Measurements from ENCODE around the gene NAA16. TPM values are rescaled to one million over a fixed set of nuclear protein-coding genes. Genes with fewer than 3 reads are reported as not detected.
A peak's percentile ranks its signal among the peaks of the same experiment; 100 is the strongest.
"Not testable (repeated sequence)": the region's sequence is repeated elsewhere in the genome, so short reads cannot be mapped to it uniquely, and the experiment has no call there.

NAA16 gene
- total RNA-seq, 2 donors from 2014 or later = 47.8 to 50.6 TPM

DNA sequence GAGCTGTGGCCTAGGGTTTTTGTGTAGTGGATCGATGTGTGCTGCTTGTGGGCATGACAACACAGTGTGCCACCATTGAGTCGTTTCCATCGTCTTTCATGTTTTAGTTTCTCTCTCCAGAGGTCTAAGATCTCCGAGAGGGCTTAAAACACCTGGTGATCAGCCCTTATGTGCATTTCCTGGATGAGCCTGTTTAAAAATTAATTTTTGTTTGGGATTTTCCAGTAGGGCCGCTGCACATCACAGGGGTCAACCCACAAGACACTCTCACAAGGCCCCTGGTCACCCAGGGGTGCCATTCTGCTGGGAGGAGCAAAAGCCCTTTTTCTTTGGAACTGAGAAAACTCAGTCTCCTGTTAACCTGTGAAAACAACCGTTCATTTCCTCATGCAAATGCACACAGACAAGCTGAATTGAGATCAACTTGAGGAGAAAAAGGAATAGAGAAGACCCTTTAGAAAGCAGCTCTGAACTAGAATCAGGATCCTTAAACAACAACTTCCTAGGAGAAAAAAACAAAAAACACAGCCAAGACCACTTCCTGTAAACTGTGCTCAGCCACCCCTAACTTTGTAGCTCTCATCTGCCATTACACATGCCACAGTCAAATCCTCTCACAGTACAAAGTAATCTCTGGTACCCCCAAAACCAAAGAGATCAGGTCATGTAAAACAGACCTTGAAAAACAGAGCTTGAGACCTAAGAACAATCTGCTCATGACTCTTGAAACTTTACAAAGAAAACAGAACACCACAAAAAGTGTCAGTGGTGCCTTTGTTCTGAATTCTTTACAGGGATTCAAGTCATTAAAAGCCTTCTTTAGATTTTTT lies 39.4 kb upstream of the NAA16 start:
- Histone ChIP-seq H3K4me3 (no peak overlapping the region), H3K27ac (no peak overlapping the region), H3K4me1 (peaks cover 11% of the 10 kb centered on the region), H3K27me3 (no peaks in the 10 kb centered on the region), H3K9me3 (no peaks in the 10 kb centered on the region), H3K36me3 (replicated peaks in 1 of 2; ENCODE audit: insufficient read depth in 1 of 2, low read depth in 2 of 2) (no peaks in the 10 kb centered on the region)
- intact Hi-C loops (cut with DNase I) = no loop called here
- DNase-seq = no peak
- WGBS, 2 donors = 80 to 82% methylated on average over 6 of the region's 6 CpGs
- no peak for TF ChIP-seq POLR2A (IDR thresholded peaks at IDR 0.05)
- TF ChIP-seq, protein P1, sequence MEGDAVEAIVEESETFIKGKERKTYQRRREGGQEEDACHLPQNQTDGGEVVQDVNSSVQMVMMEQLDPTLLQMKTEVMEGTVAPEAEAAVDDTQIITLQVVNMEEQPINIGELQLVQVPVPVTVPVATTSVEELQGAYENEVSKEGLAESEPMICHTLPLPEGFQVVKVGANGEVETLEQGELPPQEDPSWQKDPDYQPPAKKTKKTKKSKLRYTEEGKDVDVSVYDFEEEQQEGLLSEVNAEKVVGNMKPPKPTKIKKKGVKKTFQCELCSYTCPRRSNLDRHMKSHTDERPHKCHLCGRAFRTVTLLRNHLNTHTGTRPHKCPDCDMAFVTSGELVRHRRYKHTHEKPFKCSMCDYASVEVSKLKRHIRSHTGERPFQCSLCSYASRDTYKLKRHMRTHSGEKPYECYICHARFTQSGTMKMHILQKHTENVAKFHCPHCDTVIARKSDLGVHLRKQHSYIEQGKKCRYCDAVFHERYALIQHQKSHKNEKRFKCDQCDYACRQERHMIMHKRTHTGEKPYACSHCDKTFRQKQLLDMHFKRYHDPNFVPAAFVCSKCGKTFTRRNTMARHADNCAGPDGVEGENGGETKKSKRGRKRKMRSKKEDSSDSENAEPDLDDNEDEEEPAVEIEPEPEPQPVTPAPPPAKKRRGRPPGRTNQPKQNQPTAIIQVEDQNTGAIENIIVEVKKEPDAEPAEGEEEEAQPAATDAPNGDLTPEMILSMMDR (IDR thresholded peaks at IDR 0.05) = no peak
- no peak for ATAC-seq

DNA sequence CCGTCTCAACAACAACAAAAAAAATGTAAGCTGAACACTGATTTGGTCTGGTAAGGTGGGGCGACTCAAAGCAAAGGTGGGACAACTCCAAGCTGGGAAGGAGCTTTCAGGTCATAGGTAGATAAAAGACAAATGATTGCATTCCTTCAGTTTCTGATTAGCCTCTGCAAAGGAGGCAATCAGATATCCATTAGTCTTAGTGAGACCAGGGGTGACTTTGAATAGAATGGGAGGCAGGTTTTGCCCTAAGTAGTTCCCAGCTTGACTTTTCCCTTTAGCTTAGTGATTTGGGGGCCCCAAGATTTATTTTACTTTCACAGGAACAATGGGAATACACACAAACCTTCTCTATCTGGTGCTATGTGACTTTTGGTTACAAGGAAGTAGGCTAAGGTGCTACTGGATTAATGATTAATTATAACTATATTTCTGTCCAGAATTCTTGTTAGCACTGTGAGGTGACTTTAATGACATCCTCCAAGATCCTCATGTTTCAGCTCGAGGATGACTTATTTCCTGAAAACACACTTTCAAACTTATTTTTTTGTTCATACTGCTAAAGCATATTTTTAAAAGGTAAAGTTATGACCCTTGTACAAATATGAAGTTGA lies 37.1 kb upstream of the NAA16 start:
- intact Hi-C loops (cut with DNase I) = no loop called here
- no peak overlapping the region for H3K4me3 ChIP-seq
- DNase-seq (no peak), ATAC-seq (peak; percentile 90)
- H3K9me3 ChIP-seq = no peaks in the 10 kb centered on the region
- H3K27ac ChIP-seq = peak overlapping the region; percentile 59 to 78 (median 74)
- H3K27me3 ChIP-seq = no peaks in the 10 kb centered on the region
- H3K36me3 ChIP-seq (replicated peaks in 1 of 2; ENCODE audit: insufficient read depth in 1 of 2, low read depth in 2 of 2) = no peaks in the 10 kb centered on the region
- 38 to 50% methylated on average over 3 of the region's 3 CpGs for WGBS, 2 donors
- peaks cover 11% of the 10 kb centered on the region for H3K4me1 ChIP-seq
- TF ChIP-seq POLR2A (IDR thresholded peaks at IDR 0.05) = no peak
- TF ChIP-seq, protein P1 (IDR thresholded peaks at IDR 0.05) = no peak

DNA sequence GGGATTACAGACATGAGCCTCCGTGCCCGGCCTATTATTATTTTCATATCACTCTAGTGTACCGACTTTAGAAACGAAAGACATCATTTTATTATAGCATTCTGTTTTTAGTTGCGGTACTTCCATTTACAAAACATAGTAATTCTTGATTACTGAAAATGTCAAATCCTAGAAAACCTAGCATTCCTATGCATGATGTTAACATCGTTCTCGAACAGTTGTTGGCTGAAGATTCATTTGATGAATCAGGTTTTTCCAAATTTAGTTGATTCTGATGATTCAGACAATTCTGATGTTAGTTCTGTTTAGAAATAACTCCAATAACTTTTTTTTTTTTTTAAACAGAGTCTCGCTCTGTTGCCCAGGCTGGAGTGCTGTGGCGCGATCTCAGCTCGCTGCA lies 36.2 kb upstream of the NAA16 start:
- peaks cover 11% of the 10 kb centered on the region for H3K4me1 ChIP-seq
- H3K4me3 ChIP-seq = no peak overlapping the region
- no peaks in the 10 kb centered on the region for H3K36me3 ChIP-seq (replicated peaks in 1 of 2; ENCODE audit: insufficient read depth in 1 of 2, low read depth in 2 of 2)
- no peak for ATAC-seq
- WGBS, 2 donors = 90 to 92% methylated on average over 11 of the region's 11 CpGs
- H3K27me3 ChIP-seq = no peaks in the 10 kb centered on the region
- TF ChIP-seq, protein P1 (IDR thresholded peaks at IDR 0.05) = no peak
- TF ChIP-seq POLR2A (IDR thresholded peaks at IDR 0.05) = no peak
- no peak for DNase-seq
- intact Hi-C loops (cut with DNase I) = no loop called here
- H3K9me3 ChIP-seq = no peaks in the 10 kb centered on the region
- no peak overlapping the region for H3K27ac ChIP-seq

DNA sequence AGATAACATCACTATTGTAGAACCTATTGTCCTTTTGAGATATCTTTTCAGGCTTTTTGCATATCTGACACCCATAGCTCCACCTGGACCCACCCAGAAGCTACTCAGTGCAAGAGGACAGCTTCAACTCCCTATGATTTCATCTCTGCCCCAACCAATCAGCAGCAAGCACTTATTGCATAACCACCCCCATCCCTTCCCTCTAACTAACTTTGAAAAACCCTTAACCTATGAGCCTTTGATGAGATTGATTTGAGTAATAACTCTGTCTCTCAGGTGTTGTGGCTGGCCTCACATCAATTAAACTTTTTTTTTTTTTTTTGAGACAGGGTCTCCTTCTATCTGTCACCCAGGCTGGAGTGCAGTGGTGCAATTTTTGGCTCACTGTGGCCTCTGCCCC lies 34.2 kb upstream of the NAA16 start:
- intact Hi-C loops (cut with DNase I) = no loop called here
- no peak for DNase-seq
- Histone ChIP-seq H3K27ac (no peak overlapping the region), H3K36me3 (replicated peaks in 1 of 2; ENCODE audit: insufficient read depth in 1 of 2, low read depth in 2 of 2) (no peaks in the 10 kb centered on the region), H3K27me3 (no peaks in the 10 kb centered on the region), H3K9me3 (no peaks in the 10 kb centered on the region), H3K4me1 (peaks cover 12% of the 10 kb centered on the region), H3K4me3 (no peak overlapping the region)
- no peak for ATAC-seq
- TF ChIP-seq POLR2A (IDR thresholded peaks at IDR 0.05) = no peak
- TF ChIP-seq, protein P1 (IDR thresholded peaks at IDR 0.05) = no peak

DNA sequence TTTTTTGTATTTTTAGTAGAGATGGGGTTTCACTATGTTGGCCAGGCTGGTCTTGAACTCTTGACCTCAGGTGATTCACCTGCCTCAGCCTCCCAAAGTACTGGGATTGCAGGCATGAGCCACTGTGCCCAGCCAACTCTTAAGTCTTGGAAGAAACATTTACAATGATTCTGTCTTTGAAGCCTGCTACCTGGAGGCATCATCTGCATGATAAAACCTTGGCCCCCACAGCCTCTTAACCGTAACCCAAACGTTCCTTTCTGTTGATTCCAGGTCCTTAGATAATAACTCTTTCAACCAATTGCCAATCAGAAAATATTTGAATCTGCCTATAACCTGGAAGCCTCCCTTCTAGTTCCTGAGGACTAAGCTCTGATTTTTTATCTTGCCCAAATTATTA lies 31.9 kb upstream of the NAA16 start:
- H3K9me3 ChIP-seq; H3K36me3 ChIP-seq (replicated peaks in 1 of 2; ENCODE audit: insufficient read depth in 1 of 2, low read depth in 2 of 2); ATAC-seq; H3K4me3 ChIP-seq; H3K4me1 ChIP-seq; H3K27me3 ChIP-seq; H3K27ac ChIP-seq; intact Hi-C loops (cut with DNase I); DNase-seq: not testable (repeated sequence)
- 55 to 62% methylated on average over 2 of the region's 2 CpGs for WGBS, 2 donors

Data from body of pancreas (tissue), 4 donors.